ENCODE data around the gene EMP2.

Gene EMP2, protein sequence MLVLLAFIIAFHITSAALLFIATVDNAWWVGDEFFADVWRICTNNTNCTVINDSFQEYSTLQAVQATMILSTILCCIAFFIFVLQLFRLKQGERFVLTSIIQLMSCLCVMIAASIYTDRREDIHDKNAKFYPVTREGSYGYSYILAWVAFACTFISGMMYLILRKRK

GRCh38 chr16:10579965-10580882, at the start of gene EMP2:
TSS of gene EMP2 (minus strand) at chr16:10580598. CDS start at chr16:10547617, 32,981 bp downstream.
- Histone ChIP-seq H3K4me1 (ENCODE audit: insufficient read depth, low read length, poor library complexity, severe bottlenecking) (no peaks in the 10 kb centered on the region), H2AFZ (ENCODE audit: low read length) (no peak within 1 kb of the TSS), H3K27me3 (ENCODE audit: insufficient read depth, low read length, poor library complexity, severe bottlenecking) (no peaks in the 10 kb centered on the region), H4K20me1 (ENCODE audit: insufficient read depth, low read length, poor library complexity, severe bottlenecking) (no peaks in the 10 kb centered on the region), H3K9ac (ENCODE audit: low read depth, low read length, poor library complexity, severe bottlenecking) (no peak within 1 kb of the TSS), H3K79me2 (ENCODE audit: insufficient read depth, low read length) (no peaks in the 10 kb centered on the region), H3K4me3 (ENCODE audit: low read length, poor library complexity, severe bottlenecking) (no peak within 1 kb of the TSS), H3F3A (ENCODE audit: low read depth) (no peaks in the 10 kb centered on the region), H3K9me2 (replicated peaks; ENCODE audit: low read depth, low read length) (no peaks in the 10 kb centered on the region), H3K9me3 (ENCODE audit: insufficient read depth, low read depth, low read length) (no peaks in the 10 kb centered on the region), H3K4me2 (ENCODE audit: low read depth, low read length, poor library complexity, severe bottlenecking) (no peak within 1 kb of the TSS), H3K36me3 (ENCODE audit: insufficient read depth, low read length) (no peaks in the 10 kb centered on the region)
- TF ChIP-seq CTCF (conservative IDR thresholded peaks at IDR 0.05; ENCODE audit: low read length) (no peak), EZH2phosphoT487 (IDR thresholded peaks at IDR 0.05; ENCODE audit: borderline replicate concordance) (no peak)

GRCh38 chr16:10629592-10629963, 49.2 kb upstream of the EMP2 start:
- Histone ChIP-seq H3K9me3 (ENCODE audit: insufficient read depth, low read depth, low read length) (no peaks in the 10 kb centered on the region), H3K79me2 (ENCODE audit: insufficient read depth, low read length) (no peaks in the 10 kb centered on the region), H3K36me3 (ENCODE audit: insufficient read depth, low read length) (no peaks in the 10 kb centered on the region), H3K9me2 (replicated peaks; ENCODE audit: low read depth, low read length) (no peaks in the 10 kb centered on the region), H3K27me3 (ENCODE audit: insufficient read depth, low read length, poor library complexity, severe bottlenecking) (no peaks in the 10 kb centered on the region), H3K4me1 (ENCODE audit: insufficient read depth, low read length, poor library complexity, severe bottlenecking) (no peaks in the 10 kb centered on the region), H3F3A (ENCODE audit: low read depth) (no peaks in the 10 kb centered on the region), H3K4me3 (ENCODE audit: low read length, poor library complexity, severe bottlenecking) (no peak overlapping the region), H2AFZ (ENCODE audit: low read length) (no peak overlapping the region), H4K20me1 (ENCODE audit: insufficient read depth, low read length, poor library complexity, severe bottlenecking) (no peaks in the 10 kb centered on the region), H3K4me2 (ENCODE audit: low read depth, low read length, poor library complexity, severe bottlenecking) (no peak overlapping the region), H3K9ac (ENCODE audit: low read depth, low read length, poor library complexity, severe bottlenecking) (no peak overlapping the region)
- TF ChIP-seq CTCF (conservative IDR thresholded peaks at IDR 0.05; ENCODE audit: low read length): no peak
- TF ChIP-seq EZH2phosphoT487 (IDR thresholded peaks at IDR 0.05; ENCODE audit: borderline replicate concordance): no peak

DNA sequence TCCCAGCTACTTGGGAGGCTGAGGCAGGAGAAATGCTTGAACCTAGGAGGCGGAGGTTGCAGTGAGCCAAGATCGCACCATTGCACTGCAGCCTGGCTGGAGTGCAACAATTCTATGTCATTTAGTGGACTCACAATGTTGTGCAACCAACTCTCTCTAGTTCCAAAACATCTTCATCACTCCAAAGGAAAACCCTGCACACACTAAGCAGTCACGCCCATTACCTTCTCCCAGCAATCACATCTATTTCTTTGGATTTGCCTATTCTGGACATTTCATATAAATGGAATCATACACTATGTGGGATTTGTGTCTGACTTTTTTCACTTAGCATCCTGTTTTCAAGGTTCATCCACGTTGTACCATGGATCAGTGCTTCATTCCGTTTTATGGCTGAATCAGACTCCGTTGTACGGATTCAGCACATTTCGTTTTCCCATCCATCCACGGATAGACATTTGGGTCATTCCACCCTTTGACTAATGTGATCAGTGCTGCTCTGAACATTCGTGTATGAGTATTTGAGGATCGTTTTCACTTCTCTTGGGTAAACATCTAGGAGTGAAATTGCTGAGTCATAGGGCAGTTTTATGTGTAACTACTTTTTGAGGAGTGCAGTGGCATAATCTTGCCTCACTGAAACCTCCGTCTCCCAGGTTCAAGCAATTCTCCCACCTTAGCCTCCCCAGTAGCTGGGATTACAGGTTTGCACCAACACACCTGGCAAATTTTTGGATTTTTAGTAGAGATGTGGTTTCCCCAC, 45.4 kb upstream of the EMP2 start:
- H3K9me3 ChIP-seq (ENCODE audit: insufficient read depth, low read depth, low read length): no peaks in the 10 kb centered on the region
- H3K4me1 ChIP-seq (ENCODE audit: insufficient read depth, low read length, poor library complexity, severe bottlenecking): no peaks in the 10 kb centered on the region
- H3K4me3 ChIP-seq (ENCODE audit: low read length, poor library complexity, severe bottlenecking): no peak overlapping the region
- no peaks in the 10 kb centered on the region for H4K20me1 ChIP-seq (ENCODE audit: insufficient read depth, low read length, poor library complexity, severe bottlenecking)
- H3K4me2 ChIP-seq (ENCODE audit: low read depth, low read length, poor library complexity, severe bottlenecking): no peak overlapping the region
- H3K36me3 ChIP-seq (ENCODE audit: insufficient read depth, low read length): no peaks in the 10 kb centered on the region
- no peak overlapping the region for H2AFZ ChIP-seq (ENCODE audit: low read length)
- no peaks in the 10 kb centered on the region for H3F3A ChIP-seq (ENCODE audit: low read depth)
- no peak overlapping the region for H3K9ac ChIP-seq (ENCODE audit: low read depth, low read length, poor library complexity, severe bottlenecking)
- H3K9me2 ChIP-seq (replicated peaks; ENCODE audit: low read depth, low read length): no peaks in the 10 kb centered on the region
- no peaks in the 10 kb centered on the region for H3K27me3 ChIP-seq (ENCODE audit: insufficient read depth, low read length, poor library complexity, severe bottlenecking)
- TF ChIP-seq CTCF (conservative IDR thresholded peaks at IDR 0.05; ENCODE audit: low read length) (no peak), EZH2phosphoT487 (IDR thresholded peaks at IDR 0.05; ENCODE audit: borderline replicate concordance) (no peak)
- H3K79me2 ChIP-seq (ENCODE audit: insufficient read depth, low read length): no peaks in the 10 kb centered on the region

All from Loucy (cell line).